Stimulated activated CD4-positive, alpha-beta T cell treated with anti-CD3 and anti-CD28 coated beads, TNF-alpha, amount 100 ng/mL, for 1 hour (primary cell): ENCODE measurements around the gene PRKCH.

Experiments used
- DNase-seq, 3 donors: peaks; one replicate each; pipeline ENCODE4 v3.0.0-alpha.2; 2020; ENCODE audit warnings: low read depth in 3 of 3, low spot score in 1 of 3

PRKCH gene

GRCh38 chr14:61484826-61485584 is 163.6 kb downstream of the PRKCH start:
- no peak for DNase-seq

GRCh38 chr14:61485661-61486060 is 164.3 kb downstream of the PRKCH start:
- no peak for DNase-seq

- no peak for DNase-seq
Measured at GRCh38 chr14:61486930-61487495, 165.6 kb downstream of the PRKCH start.

GRCh38 chr14:61488417-61489401 is 167.3 kb downstream of the PRKCH start:
- DNase-seq = no peak

- DNase-seq = no peak
Measured at GRCh38 chr14:61489512-61489911, 168.1 kb downstream of the PRKCH start.

GRCh38 chr14:61489932-61490331 is 168.6 kb downstream of the PRKCH start:
- DNase-seq = no peak

GRCh38 chr14:61491224-61491623 is 169.8 kb downstream of the PRKCH start:
- no peak for DNase-seq

- no peak for DNase-seq
Measured at GRCh38 chr14:61491876-61492434, 170.6 kb downstream of the PRKCH start.

GRCh38 chr14:61492474-61492873 is 171.1 kb downstream of the PRKCH start:
- no peak for DNase-seq

GRCh38 chr14:61493239-61493638 is 171.9 kb downstream of the PRKCH start:
- no peak for DNase-seq

GRCh38 chr14:61494018-61494417 is 172.6 kb downstream of the PRKCH start:
- no peak for DNase-seq

- no peak for DNase-seq
Measured at GRCh38 chr14:61495809-61496208, 174.4 kb downstream of the PRKCH start.

GRCh38 chr14:61498303-61498702 is 176.9 kb downstream of the PRKCH start:
- no peak for DNase-seq

- DNase-seq = no peak
Measured at GRCh38 chr14:61498811-61499210, 177.4 kb downstream of the PRKCH start.

GRCh38 chr14:61499991-61500390 is 178.6 kb downstream of the PRKCH start:
- DNase-seq = no peak

GRCh38 chr14:61501714-61502458 is 180.5 kb downstream of the PRKCH start:
- DNase-seq = no peak

GRCh38 chr14:61502459-61503093 is 181.2 kb downstream of the PRKCH start:
- DNase-seq = no peak

- DNase-seq = peak in 2 of 3 donors; percentile 32 to 42
Measured at GRCh38 chr14:61503167-61503801, 181.9 kb downstream of the PRKCH start.

- DNase-seq = no peak
Measured at GRCh38 chr14:61504901-61505300, 183.5 kb downstream of the PRKCH start.
